Measurements from ENCODE around the gene ZBTB18. TPM values are rescaled to one million over a fixed set of nuclear protein-coding genes. Genes with fewer than 3 reads are reported as not detected.
A peak's percentile ranks its signal among the peaks of the same experiment; 100 is the strongest.
"Not testable (repeated sequence)": the region's sequence is repeated elsewhere in the genome, so short reads cannot be mapped to it uniquely, and the experiment has no call there.

The ZBTB18 gene
- polyA plus RNA-seq, 3 donors, result 3.0 to 45.5 (median 3.6) TPM

GRCh38 chr1:244044423-244044822, 6.7 kb upstream of the ZBTB18 start:
- no peaks in the 10 kb centered on the region for H3K36me3 ChIP-seq (replicated peaks in 1 of 2; ENCODE audit: control insufficient read depth in 1 of 2, insufficient read depth in 2 of 2, low read length in 2 of 2)

GRCh38 chr1:244046254-244046653, 4.8 kb upstream of the ZBTB18 start:
- no CpG with 5 or more reads among the region's 1 CpG for WGBS (ENCODE audit: insufficient coverage)
- not testable (repeated sequence) for H3K4me2 ChIP-seq (replicated peaks; ENCODE audit: extremely low read depth, low read length, poor library complexity, severe bottlenecking); H3K36me3 ChIP-seq (replicated peaks in 1 of 2; ENCODE audit: control insufficient read depth in 1 of 2, insufficient read depth in 2 of 2, low read length in 2 of 2); H3K9me3 Mint-ChIP-seq; H3K27me3 ChIP-seq (ENCODE audit: control insufficient read depth in 2 of 2, insufficient read depth in 2 of 2, low read length in 2 of 2); H2AFZ ChIP-seq (ENCODE audit: insufficient read depth, low read depth, low read length, poor library complexity, severe bottlenecking); DNase-seq; H4K20me1 ChIP-seq (ENCODE audit: insufficient read depth, low read length); H3K4me3 Mint-ChIP-seq; H3K9me3 ChIP-seq (replicated peaks in 1 of 2; ENCODE audit: control insufficient read depth in 1 of 2, insufficient read depth in 1 of 2, low read length in 2 of 2); H3K27ac ChIP-seq (ENCODE audit: low read depth in 1 of 2, low read length in 2 of 2); H3K9ac ChIP-seq (ENCODE audit: insufficient read depth, low read length, poor library complexity, severe bottlenecking); H3K4me3 ChIP-seq (replicated peaks in 1 of 3; ENCODE audit: low read depth in 2 of 3, low read length in 3 of 3); H3K36me3 Mint-ChIP-seq; H3K27me3 Mint-ChIP-seq (ENCODE audit: low read depth in 3 of 3)
- peaks cover 13% of the 10 kb centered on the region for H3K4me1 Mint-ChIP-seq
- peaks cover 22 to 24% of the 10 kb centered on the region in 2 donors for H3K4me1 ChIP-seq (ENCODE audit: control insufficient read depth in 1 of 2, insufficient read depth in 2 of 2, low read length in 2 of 2)
- H3K27ac Mint-ChIP-seq, result peak overlapping the region in 3 of 7 donors; percentile 99
- intact Hi-C loops (cut with micrococcal nuclease), result loop anchor here in 1 of 2 donors (5.0 to 10.0 kb wide), 4 partner anchors 226 to 571 kb away; partner anchors contain the start of gene ADSS2
- H3K79me2 ChIP-seq (ENCODE audit: insufficient read depth, low read length), result peaks cover 21% of the 10 kb centered on the region

More at GRCh38 chr1:244044423-244044822, 6.7 kb upstream of the ZBTB18 start:
- no peak for DNase-seq
- H3K4me3 ChIP-seq (replicated peaks in 1 of 3; ENCODE audit: low read depth in 2 of 3, low read length in 3 of 3), result no peak overlapping the region
- H3K9me3 ChIP-seq (replicated peaks in 1 of 2; ENCODE audit: control insufficient read depth in 1 of 2, insufficient read depth in 1 of 2, low read length in 2 of 2), result no peaks in the 10 kb centered on the region
- no peak for TF ChIP-seq CTCF (IDR thresholded peaks at IDR 0.05)
- no CpG with 5 or more reads among the region's 1 CpG for WGBS (ENCODE audit: insufficient coverage)
- no peak overlapping the region for H3K9ac ChIP-seq (ENCODE audit: insufficient read depth, low read length, poor library complexity, severe bottlenecking)
- Mint-ChIP-seq H3K27me3 (ENCODE audit: low read depth in 3 of 3) (peaks cover 0 to under 1% (median 0%) of the 10 kb centered on the region in 3 donors), H3K4me3 (no peak overlapping the region), H3K4me1 (peaks cover 13% of the 10 kb centered on the region), H3K9me3 (no peaks in the 10 kb centered on the region), H3K36me3 (no peaks in the 10 kb centered on the region), H3K27ac (no peak overlapping the region)
- intact Hi-C loops (cut with micrococcal nuclease), result loop anchor here in 1 of 2 donors (10.0 kb wide), 2 partner anchors 320 to 570 kb away; no protein-coding TSS in a partner anchor
- H3K79me2 ChIP-seq (ENCODE audit: insufficient read depth, low read length), result peaks cover 3% of the 10 kb centered on the region
- H2AFZ ChIP-seq (ENCODE audit: insufficient read depth, low read depth, low read length, poor library complexity, severe bottlenecking), result no peak overlapping the region
- no peaks in the 10 kb centered on the region for H3K27me3 ChIP-seq (ENCODE audit: control insufficient read depth in 2 of 2, insufficient read depth in 2 of 2, low read length in 2 of 2)
- no peak overlapping the region for H3K4me2 ChIP-seq (replicated peaks; ENCODE audit: extremely low read depth, low read length, poor library complexity, severe bottlenecking)
- peaks cover 9 to 10% of the 10 kb centered on the region in 2 donors for H3K4me1 ChIP-seq (ENCODE audit: control insufficient read depth in 1 of 2, insufficient read depth in 2 of 2, low read length in 2 of 2)
- H4K20me1 ChIP-seq (ENCODE audit: insufficient read depth, low read length), result no peaks in the 10 kb centered on the region
- H3K27ac ChIP-seq (ENCODE audit: low read depth in 1 of 2, low read length in 2 of 2), result no peak overlapping the region

Measured in CD14-positive monocyte (primary cell).